AG09309 (cell line): Measurements from ENCODE around the gene ATL3.

Experiments used
- DNase-seq: peaks from one replicate; pipeline ENCODE4 v3.0.0-alpha.2; 2010; ENCODE audit warnings: low read depth
- H3K4me3 ChIP-seq: 2 replicates; pipeline ENCODE4 v1.5.1; 2011; ENCODE audit warnings: mild to moderate bottlenecking, low read depth, low read length, moderate library complexity; ENCODE audit not compliant: control insufficient read depth
- CTCF ChIP-seq: IDR thresholded peaks from 2 replicates; pipeline ENCODE4 v1.5.1; 2011; ENCODE audit warnings: mild to moderate bottlenecking, low read depth, low read length, inconsistent platforms; ENCODE audit not compliant: insufficient read depth, control insufficient read depth; ENCODE audit errors: missing control alignments

Gene ATL3

GRCh38 chr11:63671322-63672155 is at the start of gene ATL3:
TSS of gene ATL3 (minus strand) at chr11:63671376. CDS start at chr11:63671335, 41 bp downstream.
- H3K4me3 ChIP-seq, result peak within 1 kb of the TSS; percentile 76
- no peak for DNase-seq
- peak; percentile 15 for TF ChIP-seq CTCF

- TF ChIP-seq CTCF, result no peak
- no peak for DNase-seq
- no peak overlapping the region for H3K4me3 ChIP-seq
Observed at GRCh38 chr11:63720611-63721010, 49.4 kb upstream of the ATL3 start.

GRCh38 chr11:63719987-63720386 is 48.8 kb upstream of the ATL3 start:
- DNase-seq, result no peak
- no peak overlapping the region for H3K4me3 ChIP-seq
- TF ChIP-seq CTCF, result no peak

GRCh38 chr11:63719001-63719400 is 47.8 kb upstream of the ATL3 start:
- no peak for TF ChIP-seq CTCF
- no peak overlapping the region for H3K4me3 ChIP-seq
- DNase-seq, result no peak

GRCh38 chr11:63716046-63716445 is 44.9 kb upstream of the ATL3 start:
- no peak for TF ChIP-seq CTCF
- DNase-seq, result no peak
- H3K4me3 ChIP-seq, result no peak overlapping the region

GRCh38 chr11:63713766-63714165 is 42.6 kb upstream of the ATL3 start:
- no peak for DNase-seq
- H3K4me3 ChIP-seq, result no peak overlapping the region
- TF ChIP-seq CTCF, result no peak
